Thyroid gland (tissue), 4 donors: ENCODE measurements around the gene HID1. TPM values are rescaled to one million over a fixed set of nuclear protein-coding genes. Genes with fewer than 3 reads are reported as not detected.

Source experiments
- DNase-seq, 2 donors: peaks; one replicate each; pipeline ENCODE4 v3.0.0-alpha.2; 2019
- H3K27ac ChIP-seq, 3 donors: fragments of 200-600 bp; sonication (generic); 1 replicate in 2 of 3; 2 replicates in 1 of 3; pipeline ENCODE4 v1.5.1; 2016 to 2019; ENCODE audit warnings: mild to moderate bottlenecking in 1 of 3, moderate library complexity in 1 of 3
- H3K27me3 ChIP-seq: fragments of 200-600 bp; sonication (generic); one replicate; pipeline ENCODE4 v1.5.1; 2019
- H3K36me3 ChIP-seq, 2 donors: fragments of 200-600 bp; sonication (generic); one replicate each; pipeline ENCODE4 v1.5.1; 2016 to 2019
- H3K4me1 ChIP-seq, 2 donors: fragments of 200-600 bp; sonication (generic); one replicate each; pipeline ENCODE4 v1.5.1; 2017 to 2019
- H3K4me3 ChIP-seq, 3 donors: fragments of 200-600 bp; sonication (generic); replicated peaks in 1 of 3; 1 replicate in 2 of 3; 2 replicates in 1 of 3; pipeline ENCODE4 v1.5.1; 2016; ENCODE audit warnings: mild to moderate bottlenecking in 1 of 3
- H3K9me3 ChIP-seq: fragments of 200-600 bp; sonication (generic); one replicate; pipeline ENCODE4 v1.5.1; 2017
- POLR2A ChIP-seq, 2 donors: fragments of 450-650 bp; IDR thresholded peaks; one replicate each; pipeline ENCODE4 v1.6.1; 2017; ENCODE audit warnings: antibody characterized with exemption in 2 of 2, mild to moderate bottlenecking in 2 of 2, moderate library complexity in 1 of 2
- WGBS, 2 donors: methylation state at CpG; one replicate each; pipeline ENCODE4 v1.1.5; 2017; 5-methylcytosine and 5-hydroxymethylcytosine counted together
- intact Hi-C: fragments of 100-400 bp; cut with DNase I; formaldehyde crosslinking; loops from one replicate; pipeline ENCODE4 v1.15.1; 2023
- total RNA-seq, 4 donors: library from RNA; depleted of rRNA; stranded (reverse); fragments of >200 nt; gene quantifications; one replicate each; pipeline ENCODE4 v1.2.3, GENCODE V29; 2016
- TF ChIP-seq, protein P1 (sequence below), 6 experiments: fragments of 200-600 bp in 3 of 6; fragments of 450-650 bp in 3 of 6; sonication (generic) in 3 of 6; IDR thresholded peaks; one replicate each; pipeline ENCODE4 v1.5.1; 2016 to 2019; ENCODE audit warnings: antibody characterized with exemption in 6 of 6, mild to moderate bottlenecking in 2 of 6, inconsistent platforms in 1 of 6, moderate library complexity in 1 of 6

HID1 gene
- total RNA-seq, 4 donors from 2014 or later: 19.4 to 27.4 (median 21.3) TPM

GRCh38 chr17:74963656-74964055, 8.9 kb downstream of the HID1 start:
- WGBS, 2 donors: 75 to 100% methylated on average over 1 to 4 of the region's 12 CpGs
- no peak for DNase-seq

GRCh38 chr17:74962622-74963394, 9.8 kb downstream of the HID1 start:
- intact Hi-C loops: loop anchor here (5.0 kb wide), 2 partner anchors 149 to 239 kb away; no protein-coding TSS in a partner anchor
- Histone ChIP-seq H3K27ac (no peak overlapping the region), H3K36me3 (no peaks in the 10 kb centered on the region), H3K4me3 (no peak overlapping the region), H3K4me1 (peaks cover 0 to 3% of the 10 kb centered on the region in 2 donors), H3K27me3 (no peaks in the 10 kb centered on the region), H3K9me3 (no peaks in the 10 kb centered on the region)
- WGBS, 2 donors: 80 to 84% methylated on average over 9 to 15 of the region's 18 CpGs
- DNase-seq: no peak
- TF ChIP-seq, protein P1, sequence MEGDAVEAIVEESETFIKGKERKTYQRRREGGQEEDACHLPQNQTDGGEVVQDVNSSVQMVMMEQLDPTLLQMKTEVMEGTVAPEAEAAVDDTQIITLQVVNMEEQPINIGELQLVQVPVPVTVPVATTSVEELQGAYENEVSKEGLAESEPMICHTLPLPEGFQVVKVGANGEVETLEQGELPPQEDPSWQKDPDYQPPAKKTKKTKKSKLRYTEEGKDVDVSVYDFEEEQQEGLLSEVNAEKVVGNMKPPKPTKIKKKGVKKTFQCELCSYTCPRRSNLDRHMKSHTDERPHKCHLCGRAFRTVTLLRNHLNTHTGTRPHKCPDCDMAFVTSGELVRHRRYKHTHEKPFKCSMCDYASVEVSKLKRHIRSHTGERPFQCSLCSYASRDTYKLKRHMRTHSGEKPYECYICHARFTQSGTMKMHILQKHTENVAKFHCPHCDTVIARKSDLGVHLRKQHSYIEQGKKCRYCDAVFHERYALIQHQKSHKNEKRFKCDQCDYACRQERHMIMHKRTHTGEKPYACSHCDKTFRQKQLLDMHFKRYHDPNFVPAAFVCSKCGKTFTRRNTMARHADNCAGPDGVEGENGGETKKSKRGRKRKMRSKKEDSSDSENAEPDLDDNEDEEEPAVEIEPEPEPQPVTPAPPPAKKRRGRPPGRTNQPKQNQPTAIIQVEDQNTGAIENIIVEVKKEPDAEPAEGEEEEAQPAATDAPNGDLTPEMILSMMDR (IDR thresholded peaks at IDR 0.05): no peak
- TF ChIP-seq POLR2A (IDR thresholded peaks at IDR 0.05): no peak

More at GRCh38 chr17:74963656-74964055, 8.9 kb downstream of the HID1 start:
- no peaks in the 10 kb centered on the region for H3K27me3 ChIP-seq
- no peak overlapping the region for H3K4me3 ChIP-seq
- no peaks in the 10 kb centered on the region for H3K9me3 ChIP-seq
- intact Hi-C loops: loop anchor here (5.0 kb wide), 2 partner anchors 149 to 239 kb away; no protein-coding TSS in a partner anchor
- no peak overlapping the region for H3K27ac ChIP-seq
- no peaks in the 10 kb centered on the region for H3K36me3 ChIP-seq
- no peak for TF ChIP-seq POLR2A (IDR thresholded peaks at IDR 0.05)
- TF ChIP-seq, protein P1 (IDR thresholded peaks at IDR 0.05): no peak
- peaks cover 0 to 8% of the 10 kb centered on the region in 2 donors for H3K4me1 ChIP-seq

DNA sequence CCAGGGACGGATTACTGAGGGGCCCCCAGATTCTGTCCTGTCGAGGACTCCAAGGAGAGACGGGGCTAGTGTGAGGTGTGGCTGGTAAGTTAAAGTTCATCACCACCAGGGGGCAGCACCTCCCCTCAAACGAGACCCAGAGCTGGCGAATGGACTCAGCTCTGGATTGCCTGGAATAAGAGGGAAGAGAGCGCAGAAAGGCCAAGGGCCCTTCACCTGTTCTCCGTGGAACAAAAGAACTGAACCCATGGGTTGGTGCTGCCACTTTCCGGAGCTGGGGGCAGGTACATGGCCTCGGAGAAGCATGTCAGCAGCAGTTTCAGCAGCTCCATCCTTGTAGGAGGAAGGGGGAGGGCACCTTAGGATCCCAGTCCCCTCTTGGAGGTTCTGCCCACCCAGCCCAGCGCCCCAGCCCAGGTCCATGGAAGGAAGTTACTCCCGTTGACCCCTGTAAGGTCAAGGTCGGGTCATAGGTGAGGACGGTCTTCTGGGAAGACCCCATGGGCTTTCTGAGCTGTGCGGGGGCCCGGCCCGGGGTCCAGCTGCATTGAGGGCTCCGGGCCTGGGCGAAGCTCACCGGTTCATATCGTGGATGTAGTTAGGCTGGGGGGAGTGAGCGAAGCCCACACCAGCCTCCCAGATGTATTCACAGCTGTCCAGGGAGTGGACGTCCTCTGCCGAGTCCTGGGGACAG, 10.8 kb downstream of the HID1 start:
- 5 to 45% methylated on average over 9 to 19 of the region's 23 CpGs for WGBS, 2 donors
- intact Hi-C loops: loop anchor here (5.0 kb wide), 2 partner anchors 150 to 240 kb away; no protein-coding TSS in a partner anchor
- Histone ChIP-seq H3K27ac (no peak overlapping the region), H3K4me1 (peaks cover 0 to 3% of the 10 kb centered on the region in 2 donors), H3K36me3 (no peaks in the 10 kb centered on the region), H3K27me3 (no peaks in the 10 kb centered on the region), H3K4me3 (no peak overlapping the region), H3K9me3 (no peaks in the 10 kb centered on the region)
- TF ChIP-seq POLR2A (IDR thresholded peaks at IDR 0.05): no peak
- TF ChIP-seq, protein P1 (IDR thresholded peaks at IDR 0.05): peak; percentile 53 to 81 (median 73)
- DNase-seq: peak; percentile 89 to 92

DNA sequence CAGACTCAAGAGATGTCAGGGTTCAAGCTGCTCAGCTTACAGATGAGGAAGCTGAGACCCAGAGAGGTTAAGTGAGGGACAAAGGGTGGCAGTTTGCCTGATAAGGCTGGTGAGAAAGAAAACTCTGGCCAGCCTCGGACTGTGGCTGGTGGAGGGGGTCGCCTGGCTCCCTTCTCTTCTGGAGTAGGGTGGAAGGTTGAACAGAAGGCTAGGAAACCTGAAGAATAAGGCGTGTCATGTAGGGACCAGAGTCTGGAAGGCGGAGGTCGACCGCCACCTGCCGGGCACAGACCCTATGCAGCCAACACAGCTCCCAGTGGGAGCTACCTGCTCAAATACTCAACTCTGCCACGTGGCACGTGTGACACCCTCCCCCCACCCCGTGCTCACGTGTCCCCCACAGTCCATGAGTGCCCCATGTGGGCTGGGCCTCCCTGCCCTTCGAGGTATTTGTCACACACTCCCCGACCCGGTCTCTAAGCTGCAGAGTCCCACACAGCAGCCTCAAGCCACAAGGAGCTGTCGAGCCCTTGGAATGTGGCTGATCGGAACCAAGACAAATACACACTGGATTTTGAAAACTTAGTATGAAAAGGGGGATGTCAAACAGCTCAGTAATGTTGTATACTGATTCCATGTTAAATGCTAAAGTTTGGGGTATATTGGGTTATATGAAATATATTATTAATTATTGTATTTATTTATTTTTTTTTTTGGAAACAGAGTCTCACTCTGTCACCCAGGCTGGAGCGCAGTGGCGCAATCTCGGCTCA, 11.8 kb downstream of the HID1 start:
- no peak overlapping the region for H3K4me3 ChIP-seq
- peak in 1 of 2 donors; percentile 58 for DNase-seq
- no peaks in the 10 kb centered on the region for H3K27me3 ChIP-seq
- no peak for TF ChIP-seq POLR2A (IDR thresholded peaks at IDR 0.05)
- TF ChIP-seq, protein P1 (IDR thresholded peaks at IDR 0.05): no peak
- H3K27ac ChIP-seq: no peak overlapping the region
- intact Hi-C loops: loop anchor here (5.0 kb wide), 2 partner anchors 152 to 242 kb away; no protein-coding TSS in a partner anchor
- H3K9me3 ChIP-seq: no peaks in the 10 kb centered on the region
- 48 to 57% methylated on average over 18 to 19 of the region's 19 CpGs for WGBS, 2 donors
- no peaks in the 10 kb centered on the region for H3K36me3 ChIP-seq
- peaks cover 0 to 3% of the 10 kb centered on the region in 2 donors for H3K4me1 ChIP-seq
